Adrenal gland (tissue), 12 donors: ENCODE measurements around the gene CCSER1. TPM values are rescaled to one million over a fixed set of nuclear protein-coding genes. Genes with fewer than 3 reads are reported as not detected.

Experiments
- DNase-seq, 7 donors: peaks; one replicate each; pipeline ENCODE4 v3.0.0-alpha.2; 2019 to 2020
- H3K27ac ChIP-seq, 5 donors: fragments of 200-600 bp; sonication (generic) in 4 of 5; 1 replicate in 3 of 5; 2 replicates in 2 of 5; pipeline versions ENCODE4 v1.5.1 to v1.8.0; 2016 to 2020; ENCODE audit warnings: mild to moderate bottlenecking in 1 of 5
- H3K27me3 ChIP-seq: fragments of 200-600 bp; 2 replicates; pipeline ENCODE4 v1.8.0; 2021
- H3K36me3 ChIP-seq, 2 donors: fragments of 200-600 bp; replicated peaks in 1 of 2; 1 replicate in 1 of 2; 2 replicates in 1 of 2; pipeline versions ENCODE4 v1.5.1 to v1.8.0; 2018 to 2022
- H3K4me1 ChIP-seq, 2 donors: fragments of 200-600 bp; replicated peaks in 1 of 2; 1 replicate in 1 of 2; 2 replicates in 1 of 2; pipeline versions ENCODE4 v1.5.1 to v1.8.0; 2018 to 2021
- H3K4me3 ChIP-seq, 4 donors: fragments of 200-600 bp; sonication (generic) in 3 of 4; one replicate each; pipeline ENCODE4 v1.5.1; 2016 to 2018
- H3K9me3 ChIP-seq, 3 donors: fragments of 200-600 bp; sonication (generic) in 1 of 3; replicated peaks in 1 of 3; 1 replicate in 2 of 3; 2 replicates in 1 of 3; pipeline versions ENCODE4 v1.5.1 to v1.8.0; 2016 to 2021
- CTCF ChIP-seq, 6 experiments: fragments of 450-650 bp in 4 of 6; fragments of 200-600 bp in 2 of 6; sonication (generic) in 1 of 6; IDR thresholded peaks; 1 replicate in 5 of 6; 2 replicates in 1 of 6; pipeline versions ENCODE4 v1.5.1 to v1.8.0; 2016 to 2021; ENCODE audit warnings: antibody characterized with exemption in 6 of 6, mild to moderate bottlenecking in 2 of 6, moderate library complexity in 1 of 6
- POLR2A ChIP-seq, 2 donors: fragments of 450-650 bp; IDR thresholded peaks; one replicate each; pipeline ENCODE4 v1.6.1; 2017; ENCODE audit warnings: antibody characterized with exemption in 2 of 2, mild to moderate bottlenecking in 2 of 2, moderate library complexity in 1 of 2
- WGBS, 4 donors: extraction: QIAGEN DNeasy Blood & Tissue Kit in 2 of 4; methylation state at CpG; one replicate each; pipeline versions ENCODE4 v1.1.5 to v1.1.7; 2013 to 2017; 5-methylcytosine and 5-hydroxymethylcytosine counted together
- intact Hi-C, 2 donors: fragments of 100-400 bp; cut with DNase I; formaldehyde crosslinking; loops; one replicate each; pipeline versions ENCODE4 v1.14.1 to v1.15.0; 2022 to 2023
- polyA plus RNA-seq, 3 donors: library from polyadenylated mRNA; stranded (reverse); fragments of 200-250 nt in 2 of 3; fragments of 350-450 nt in 1 of 3; fragmentation: Illumina TruSeq in 1 of 3; extraction: RNeasy Lipid Tissue Mini Kit (QIAGEN cat#74804) in 1 of 3; gene quantifications; one replicate each; pipeline ENCODE4 v1.2.3, GENCODE V29; 2013 to 2014
- total RNA-seq, 9 donors: library from RNA; depleted of rRNA in 4 of 9; stranded (reverse); fragments of >200 nt in 4 of 9; fragments of 120-200 nt in 1 of 9; fragmentation: NEBNext Ultra II Directional in 1 of 9; extraction: Animal tissue kit (Norgen Biotek cat#: 25700) in 1 of 9; gene quantifications; one replicate each; pipeline versions ENCODE4 v1.1.0 to v1.2.4, GENCODE V29; 2013 to 2023
- donor health status: healthy with polysubstance abuse.
- donor health status: Bipolar disorder and iron deficiency.
- donor health status: DM: yes; HTN: yes; CAD: no.
- donor health status: DM: no; HTN: no; CAD: no.
- donor health status: DM: no; HTN: no; CAD: no.
- donor health status: DM: yes; HTN: yes; CAD: no.

Gene CCSER1
- total and polyA plus RNA-seq, 12 donors, result 0.14 to 11.7 (median 2.3) TPM; not detected in 1

GRCh38 chr4:90240333-90240732 is 113.1 kb downstream of the CCSER1 start:
- H3K27ac ChIP-seq, result no peak overlapping the region
- H3K9me3 ChIP-seq, result no peaks in the 10 kb centered on the region
- peaks cover 0 to 7% of the 10 kb centered on the region in 2 donors for H3K4me1 ChIP-seq
- no peaks in the 10 kb centered on the region for H3K36me3 ChIP-seq
- H3K27me3 ChIP-seq, result no peaks in the 10 kb centered on the region
- intact Hi-C loops, result no loop called here
- 41 to 78% (median 55%) methylated on average over 1 of the region's 1 CpG; no CpG with 5 or more reads in 1 of the 4 donors for WGBS, 4 donors
- TF ChIP-seq CTCF (IDR thresholded peaks at IDR 0.05) (no peak), POLR2A (IDR thresholded peaks at IDR 0.05) (no peak)
- no peak for DNase-seq
- H3K4me3 ChIP-seq, result no peak overlapping the region

DNA sequence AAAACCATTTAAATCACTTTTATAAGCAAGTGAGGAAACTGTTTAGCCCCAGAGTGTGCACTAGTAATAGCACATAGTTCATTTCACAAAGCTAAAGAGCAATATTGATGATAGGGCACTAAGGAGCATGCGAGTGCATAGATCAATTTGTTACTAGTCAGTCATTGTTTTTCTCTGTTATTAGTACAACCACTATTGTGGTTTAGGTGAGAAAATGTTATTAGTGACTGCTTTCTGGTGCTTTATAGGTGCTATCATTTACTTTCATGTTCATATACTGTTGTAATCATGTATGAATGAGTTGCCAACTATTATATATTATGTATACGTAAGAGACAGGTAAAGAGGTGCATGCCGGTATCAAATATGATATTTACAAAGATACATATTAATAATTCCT is 113.8 kb downstream of the CCSER1 start:
- DNase-seq, result no peak
- intact Hi-C loops, result no loop called here
- Histone ChIP-seq H3K4me1 (peaks cover 0 to 7% of the 10 kb centered on the region in 2 donors), H3K36me3 (no peaks in the 10 kb centered on the region), H3K4me3 (no peak overlapping the region), H3K27ac (no peak overlapping the region), H3K27me3 (no peaks in the 10 kb centered on the region), H3K9me3 (no peaks in the 10 kb centered on the region)
- no peak for TF ChIP-seq CTCF (IDR thresholded peaks at IDR 0.05)
- no peak for TF ChIP-seq POLR2A (IDR thresholded peaks at IDR 0.05)
- 86 to 96% (median 93%) methylated on average over 3 of the region's 3 CpGs for WGBS, 4 donors

DNA sequence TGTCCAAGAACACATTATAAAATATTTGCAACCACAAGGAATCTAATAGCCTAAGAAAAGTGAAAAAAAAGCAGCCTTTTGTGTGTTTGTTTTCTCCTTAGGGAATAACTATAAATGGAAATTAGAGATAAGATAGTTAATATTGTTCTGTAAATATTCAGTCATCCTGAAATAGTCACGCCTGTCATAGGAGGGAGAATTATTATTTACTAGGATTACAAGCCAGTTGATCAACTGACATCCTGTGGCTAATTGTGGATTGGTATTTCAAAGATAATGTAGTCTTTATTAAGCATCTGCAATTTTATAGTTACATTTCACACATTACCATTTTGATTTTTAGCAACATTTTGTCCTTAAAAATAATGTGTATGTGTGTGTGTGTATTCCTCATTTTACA is 118.6 kb downstream of the CCSER1 start:
- Histone ChIP-seq H3K4me1 (peaks cover 0 to 7% of the 10 kb centered on the region in 2 donors), H3K27ac (no peak overlapping the region), H3K9me3 (no peaks in the 10 kb centered on the region), H3K36me3 (no peaks in the 10 kb centered on the region), H3K27me3 (no peaks in the 10 kb centered on the region), H3K4me3 (no peak overlapping the region)
- intact Hi-C loops, result no loop called here
- TF ChIP-seq POLR2A (IDR thresholded peaks at IDR 0.05) (no peak), CTCF (IDR thresholded peaks at IDR 0.05) (no peak)
- WGBS, 4 donors, result 34 to 58% (median 53%) methylated on average over 1 of the region's 1 CpG
- no peak for DNase-seq

DNA sequence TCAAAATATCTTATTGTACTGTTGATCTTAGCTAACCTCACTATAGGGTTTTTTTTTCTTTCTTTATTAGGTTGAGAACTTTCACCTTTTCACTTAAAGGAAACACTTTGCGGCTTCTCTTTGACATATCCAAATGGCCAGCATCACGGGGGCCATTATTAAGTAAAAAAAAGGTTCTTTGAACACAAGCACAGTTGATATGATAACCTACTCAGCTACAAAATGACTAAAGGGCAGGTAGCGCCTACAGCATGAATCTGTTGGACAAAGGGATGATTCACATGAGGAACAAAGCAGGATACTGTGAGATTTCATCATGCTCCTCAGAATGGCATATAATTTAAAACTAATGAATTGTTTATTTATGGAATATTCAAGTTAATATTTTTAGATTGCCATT is 119.6 kb downstream of the CCSER1 start:
- 71 to 79% (median 77%) methylated on average over 3 of the region's 3 CpGs for WGBS, 4 donors
- Histone ChIP-seq H3K4me1 (peaks cover 0 to 7% of the 10 kb centered on the region in 2 donors), H3K27ac (no peak overlapping the region), H3K36me3 (no peaks in the 10 kb centered on the region), H3K4me3 (no peak overlapping the region), H3K9me3 (no peaks in the 10 kb centered on the region), H3K27me3 (no peaks in the 10 kb centered on the region)
- TF ChIP-seq CTCF (IDR thresholded peaks at IDR 0.05) (no peak), POLR2A (IDR thresholded peaks at IDR 0.05) (no peak)
- intact Hi-C loops, result no loop called here
- no peak for DNase-seq
